Measurements from ENCODE around the gene TBC1D20. TPM values are rescaled to one million over a fixed set of nuclear protein-coding genes. Genes with fewer than 3 reads are reported as not detected.

The TBC1D20 gene
- total and polyA plus RNA-seq, 2 of the 4 experiments (the other 2 are of a cell fraction): 39.1 to 42.8 TPM

- TF ChIP-seq MAZ (IDR thresholded peaks at IDR 0.05; ENCODE audit: borderline replicate concordance, low read depth, low read length) (no peak), RAD21 (IDR thresholded peaks at IDR 0.05; ENCODE audit: low read length) (no peak)
Observed at GRCh38 chr20:430091-430999, 32.0 kb downstream of the TBC1D20 start (continued).

GRCh38 chr20:428658-429200 is 33.6 kb downstream of the TBC1D20 start:
- H3K4ac ChIP-seq (ENCODE audit: low read depth, low read length): no peak overlapping the region
- H2AK9ac ChIP-seq (replicated peaks; ENCODE audit: low read depth, low read length, poor library complexity): no peak overlapping the region
- no peak for DNase-seq
- dilution Hi-C loops (cut with HindIII; ENCODE audit: low sequenced_read_pairs, unreplicated experiment): no loop called here
- no peak overlapping the region for H3K56ac ChIP-seq (ENCODE audit: extremely low read depth, insufficient read depth, low read length)
- peaks cover 60% of the 10 kb centered on the region for H3K36me3 ChIP-seq (ENCODE audit: control insufficient read depth, insufficient read depth, low read length)
- H2BK15ac ChIP-seq (ENCODE audit: low read depth, low read length): no peak overlapping the region
- no peak overlapping the region for H2AFZ ChIP-seq (replicated peaks; ENCODE audit: low read length, poor library complexity)
- H2BK5ac ChIP-seq (ENCODE audit: low read depth, low read length, poor library complexity, severe bottlenecking): no peak overlapping the region
- no peak overlapping the region for H3K23ac ChIP-seq (ENCODE audit: low read depth, low read length)
- no peak overlapping the region for H3K27ac ChIP-seq (ENCODE audit: insufficient read depth, low read length)
- H3K9me1 ChIP-seq (ENCODE audit: insufficient read depth, low read length): no peaks in the 10 kb centered on the region; the same call in 1 of the 2 replicates
- no peak overlapping the region for H4K8ac ChIP-seq (ENCODE audit: low read depth in 2 of 2, low read length in 2 of 2)
- POLR2A ChIA-PET (ENCODE audit: unreplicated experiment): no interaction called here
- no peak overlapping the region for H3K4me3 ChIP-seq (ENCODE audit: insufficient read depth, low read depth, low read length)
- no TSS peak for BruUV-seq (replicated peaks)
- intact Hi-C loops (cut with micrococcal nuclease): no loop called here
- H3K4me2 ChIP-seq (ENCODE audit: low read depth, low read length): no peak overlapping the region
- H2AK5ac ChIP-seq (ENCODE audit: low read depth, low read length): no peak overlapping the region
- no peak overlapping the region for H3K9ac ChIP-seq (ENCODE audit: low read depth, low read length)
- peaks cover 21% of the 10 kb centered on the region for H4K20me1 ChIP-seq (ENCODE audit: insufficient read depth, low read length)
- CTCF ChIA-PET: no interaction called here
- peaks cover 0 to 29% of the 10 kb centered on the region in 2 experiments; a peak in 3 of 4 replicates for H3K79me1 ChIP-seq (ENCODE audit: low read depth in 1 of 2, low read length in 2 of 2)
- no peak overlapping the region for H3K14ac ChIP-seq (replicated peaks; ENCODE audit: low read depth, low read length)
- H3K4me1 ChIP-seq (ENCODE audit: control insufficient read depth, insufficient read depth, low read length): no peaks in the 10 kb centered on the region
- no CpG with 5 or more reads among the region's 14 CpGs for WGBS, 2 experiments (ENCODE audit: extremely low coverage in 2 of 2, insufficient read length in 1 of 2)
- in situ Hi-C loops (cut with MboI; ENCODE audit: low sequenced_read_pairs): no loop called here
- H3K27me3 ChIP-seq (ENCODE audit: control insufficient read depth, insufficient read depth, low read length): no peaks in the 10 kb centered on the region
- H3K18ac ChIP-seq (ENCODE audit: low read depth, low read length): no peak overlapping the region
- no peak overlapping the region for H2BK20ac ChIP-seq (ENCODE audit: low read depth, low read length)
- no peak overlapping the region for H4K5ac ChIP-seq (ENCODE audit: low read depth, low read length)
- no peaks in the 10 kb centered on the region for H3K9me3 ChIP-seq (ENCODE audit: control insufficient read depth, insufficient read depth, low read length)
- no peak overlapping the region for H2BK120ac ChIP-seq (ENCODE audit: low read depth, low read length)
- no peak overlapping the region for H4K91ac ChIP-seq (ENCODE audit: insufficient read depth, low read depth, low read length)
- no peak for ATAC-seq (ENCODE audit: low read depth)
- TF ChIP-seq MAZ (IDR thresholded peaks at IDR 0.05; ENCODE audit: borderline replicate concordance, low read depth, low read length): no peak
- no peak for TF ChIP-seq RCOR1 (IDR thresholded peaks at IDR 0.05; ENCODE audit: insufficient replicate concordance, low read length)
- TF ChIP-seq FOS (IDR thresholded peaks at IDR 0.05; ENCODE audit: low read depth, low read length): no peak
- TF ChIP-seq NFE2L2 (IDR thresholded peaks at IDR 0.05; ENCODE audit: low read depth, low read length): no peak
- no peak for TF ChIP-seq SMC3 (IDR thresholded peaks at IDR 0.05; ENCODE audit: low read depth, low read length)
- TF ChIP-seq CHD1 (IDR thresholded peaks at IDR 0.05; ENCODE audit: low read depth, low read length): no peak
- no peak for TF ChIP-seq CTCF (conservative IDR thresholded peaks at IDR 0.05; ENCODE audit: low read depth, low read length)
- no peak for TF ChIP-seq RFX5 (IDR thresholded peaks at IDR 0.05; ENCODE audit: low read depth, low read length)
- no peak for TF ChIP-seq BHLHE40 (IDR thresholded peaks at IDR 0.05; ENCODE audit: low read depth, low read length)
- no peak for TF ChIP-seq MXI1 (IDR thresholded peaks at IDR 0.05; ENCODE audit: borderline replicate concordance, low read depth, low read length)
- no peak for TF ChIP-seq USF2 (IDR thresholded peaks at IDR 0.05; ENCODE audit: low read depth, low read length)
- TF ChIP-seq RAD21 (IDR thresholded peaks at IDR 0.05; ENCODE audit: low read length): no peak
- no peak for TF ChIP-seq CEBPB (IDR thresholded peaks at IDR 0.05; ENCODE audit: low read depth, low read length)

Measured in IMR-90 (cell line).